SK-N-MC (cell line): ENCODE data around the gene STK39.
"Not testable (repeated sequence)": the region's sequence is repeated elsewhere in the genome, so short reads cannot be mapped to it uniquely, and the experiment has no call there.

ENCODE experiments used
- DNase-seq: peaks from one replicate; pipeline ENCODE4 v3.0.0-alpha.2; 2011; ENCODE audit warnings: low read depth, low spot score
- H3K27ac ChIP-seq: fragments of 200-600 bp; sonication (generic); 2 replicates; pipeline ENCODE4 v1.5.1; 2016; ENCODE audit warnings: mixed run types
- H3K36me3 ChIP-seq: fragments of 200-600 bp; sonication (generic); 2 replicates; pipeline ENCODE4 v1.6.1; 2017; ENCODE audit warnings: antibody characterized with exemption, low read length, mixed read lengths; ENCODE audit not compliant: insufficient read depth
- H3K4me3 ChIP-seq: fragments of 200-600 bp; sonication (generic); 2 replicates; pipeline ENCODE4 v1.5.1; 2016
- H3K9ac ChIP-seq: fragments of 200-600 bp; sonication (generic); 2 replicates; pipeline ENCODE4 v1.8.0; 2017; ENCODE audit warnings: mixed run types, mixed read lengths; ENCODE audit not compliant: insufficient read length
- H3K9me3 ChIP-seq: fragments of 200-600 bp; sonication (generic); 2 replicates; pipeline ENCODE4 v1.6.1; 2017; ENCODE audit warnings: low read depth, mild to moderate bottlenecking, antibody characterized with exemption, low read length, moderate library complexity, mixed read lengths
- EZH2 ChIP-seq: fragments of 200-600 bp; sonication (generic); IDR thresholded peaks from one replicate; pipeline ENCODE4 v1.6.1; 2017; ENCODE audit warnings: antibody characterized with exemption
- FOXP2 ChIP-seq: optimal IDR thresholded peaks from 2 replicates; pipeline ENCODE3; 2011; ENCODE audit warnings: mild to moderate bottlenecking, moderate library complexity; ENCODE audit not compliant: insufficient read depth; ENCODE audit errors: extremely low read length, control extremely low read depth
- POLR2AphosphoS5 ChIP-seq: IDR thresholded peaks from 2 replicates; pipeline ENCODE4 v1.6.1; 2012; ENCODE audit warnings: mild to moderate bottlenecking, low read depth, low read length, borderline replicate concordance

STK39 gene

DNA sequence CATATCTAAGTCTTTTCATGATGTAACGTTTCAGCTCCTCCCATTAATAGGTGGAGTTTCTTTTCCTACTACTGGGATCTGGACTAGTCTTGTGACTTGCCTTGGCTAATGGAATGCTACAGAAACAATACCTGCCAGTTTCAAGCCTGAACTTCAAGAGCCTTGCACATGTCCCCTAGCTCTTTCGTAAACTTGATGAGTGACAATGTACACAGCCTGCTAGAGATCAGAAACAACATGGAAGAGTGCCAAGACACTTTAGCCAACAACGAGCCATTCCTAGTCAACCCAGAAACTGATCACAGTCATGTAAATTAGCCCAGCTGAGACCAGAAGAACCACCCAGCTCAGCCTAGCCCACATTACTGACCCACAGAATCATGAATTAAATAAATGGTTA lies 24.8 kb upstream of the STK39 start:
- no peak for DNase-seq
- H3K9me3 ChIP-seq = no peaks in the 10 kb centered on the region
- no peaks in the 10 kb centered on the region for H3K36me3 ChIP-seq
- no peak overlapping the region for H3K4me3 ChIP-seq
- H3K9ac ChIP-seq = no peak overlapping the region
- H3K27ac ChIP-seq = no peak overlapping the region
- TF ChIP-seq FOXP2 (no peak), POLR2AphosphoS5 (no peak), EZH2 (no peak)

DNA sequence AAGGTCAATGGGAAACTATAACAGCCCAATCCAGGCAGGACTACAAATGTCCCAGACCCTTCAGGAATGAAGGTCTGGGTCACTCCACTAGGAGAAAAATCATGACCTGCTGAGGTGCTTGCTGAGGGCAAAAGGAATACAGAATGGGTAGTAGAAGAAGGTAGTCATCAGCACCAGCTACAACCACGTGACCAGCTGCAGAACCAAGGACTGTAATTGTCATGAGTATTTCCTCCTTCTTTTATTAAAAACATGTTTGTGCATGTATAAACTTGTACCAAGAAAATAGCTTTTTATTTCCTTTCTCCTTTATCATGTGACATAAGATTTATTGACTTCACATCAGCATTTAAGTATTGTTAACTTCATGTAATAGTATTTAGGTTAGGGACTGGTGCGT lies 15.5 kb upstream of the STK39 start:
- DNase-seq, H3K36me3 ChIP-seq, H3K9me3 ChIP-seq, H3K27ac ChIP-seq, H3K4me3 ChIP-seq, H3K9ac ChIP-seq: not testable (repeated sequence)

DNA sequence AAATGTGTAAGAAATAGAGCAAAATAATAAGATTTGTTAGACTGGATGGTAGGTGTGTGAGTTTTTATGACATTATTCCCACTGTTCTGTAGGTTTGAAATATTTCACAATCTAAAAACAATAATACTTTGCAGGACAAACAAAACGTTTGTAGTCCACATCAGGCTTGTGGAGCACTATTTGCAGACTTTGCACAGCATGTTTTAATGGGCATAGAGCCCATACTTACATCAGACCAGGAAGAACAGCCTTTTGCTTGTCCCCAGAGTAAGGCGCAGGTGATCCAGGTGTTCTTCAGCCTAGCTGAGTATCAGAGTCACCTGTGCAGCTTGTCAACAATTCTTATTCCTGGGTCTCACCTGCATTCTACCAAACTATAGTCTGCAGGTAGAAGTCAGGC lies 9.1 kb upstream of the STK39 start:
- Histone ChIP-seq H3K9ac (no peak overlapping the region), H3K27ac (no peak overlapping the region), H3K4me3 (no peak overlapping the region), H3K36me3 (no peaks in the 10 kb centered on the region), H3K9me3 (no peaks in the 10 kb centered on the region)
- DNase-seq = no peak
- no peak for TF ChIP-seq EZH2
- no peak for TF ChIP-seq FOXP2
- no peak for TF ChIP-seq POLR2AphosphoS5

DNA sequence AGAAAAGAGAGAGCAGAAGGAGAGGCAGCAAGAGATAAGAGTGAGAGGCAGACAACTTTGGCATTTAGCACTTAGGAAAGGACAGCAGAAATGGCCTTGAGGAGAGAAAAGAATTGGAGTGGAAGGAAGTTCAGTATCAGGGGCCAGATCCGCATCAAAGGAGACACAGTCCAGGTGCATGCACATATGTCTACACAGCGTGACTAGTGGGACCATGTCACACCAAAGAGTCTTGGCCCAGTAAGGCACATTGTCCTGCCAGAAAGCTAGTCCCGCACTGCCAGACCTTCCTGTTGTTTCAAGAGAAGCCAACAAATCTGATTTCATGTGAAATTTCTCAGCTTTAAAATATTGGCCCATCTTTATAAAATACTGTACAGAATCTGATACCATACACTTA lies 8.5 kb upstream of the STK39 start:
- no peak overlapping the region for H3K27ac ChIP-seq
- TF ChIP-seq POLR2AphosphoS5 = no peak
- TF ChIP-seq FOXP2 = no peak
- no peak for TF ChIP-seq EZH2

DNA sequence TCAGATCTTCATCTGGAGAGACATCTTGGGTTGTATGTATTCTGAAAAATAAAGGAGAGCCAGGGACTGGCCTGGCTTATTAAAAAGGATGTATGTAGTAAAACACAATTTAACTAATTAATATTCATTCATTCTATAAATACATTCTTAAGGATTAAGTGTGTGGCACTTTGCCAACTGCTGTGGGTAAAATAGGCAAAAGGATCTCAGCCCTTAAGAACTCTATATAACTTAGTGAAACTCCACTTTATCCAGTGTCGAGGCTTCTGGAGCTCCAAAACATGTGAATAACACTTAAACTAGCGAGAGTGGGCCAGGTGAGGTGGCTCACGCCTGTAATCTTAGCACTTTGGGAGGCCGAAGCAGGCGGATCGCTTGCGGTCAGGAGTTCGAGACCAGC lies 7.7 kb upstream of the STK39 start:
- no peak overlapping the region for H3K9ac ChIP-seq
- H3K9me3 ChIP-seq = no peaks in the 10 kb centered on the region
- no peak overlapping the region for H3K4me3 ChIP-seq
- no peak for TF ChIP-seq POLR2AphosphoS5
- no peak for TF ChIP-seq EZH2
- no peak for TF ChIP-seq FOXP2
- H3K36me3 ChIP-seq = no peaks in the 10 kb centered on the region
- peak overlapping the region; percentile 76 for H3K27ac ChIP-seq
- peak; percentile 59 for DNase-seq

More for the DNA sequence above, 8.5 kb upstream of the STK39 start:
- Histone ChIP-seq H3K9ac (no peak overlapping the region), H3K4me3 (no peak overlapping the region), H3K36me3 (no peaks in the 10 kb centered on the region), H3K9me3 (no peaks in the 10 kb centered on the region)
- DNase-seq = no peak

DNA sequence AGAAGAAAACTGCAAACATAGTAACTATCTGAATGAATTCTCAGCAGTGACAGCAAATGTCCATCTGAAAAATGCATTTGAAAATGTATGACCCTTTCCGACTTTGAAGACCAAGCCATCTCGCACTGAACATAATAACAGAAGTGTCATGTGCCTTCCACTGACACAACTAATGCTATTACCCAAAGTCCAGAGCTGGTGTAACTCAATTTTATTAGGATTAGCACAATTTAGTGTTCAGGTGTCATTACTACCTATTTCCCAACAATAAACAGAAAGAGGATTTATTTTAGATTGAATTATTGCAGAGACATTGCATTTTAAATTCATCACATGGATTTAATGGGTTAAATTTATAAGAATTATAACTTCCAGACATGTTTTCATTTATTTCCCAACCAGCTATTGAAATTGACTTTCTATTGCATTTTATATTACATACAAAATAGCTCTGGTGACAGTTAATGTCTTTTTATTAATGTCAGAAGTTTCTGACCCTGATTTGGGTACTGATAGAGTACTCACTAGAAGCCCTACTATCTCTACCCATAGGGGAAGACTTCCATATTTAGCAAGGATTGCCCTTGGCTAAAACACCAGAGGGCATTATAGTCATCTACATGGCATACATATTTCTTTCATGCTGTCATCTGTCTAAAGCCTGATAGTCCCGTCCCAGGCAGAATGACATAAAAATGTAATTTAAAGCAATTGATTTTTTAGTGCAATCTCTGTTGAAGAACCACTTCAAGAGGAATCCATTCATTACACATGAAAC lies 7.0 kb upstream of the STK39 start:
- no peak for DNase-seq
- no peak overlapping the region for H3K4me3 ChIP-seq
- TF ChIP-seq FOXP2 = no peak
- no peak for TF ChIP-seq POLR2AphosphoS5
- TF ChIP-seq EZH2 = no peak
- no peak overlapping the region for H3K9ac ChIP-seq
- peak overlapping the region; percentile 76 for H3K27ac ChIP-seq
- H3K9me3 ChIP-seq = no peaks in the 10 kb centered on the region
- no peaks in the 10 kb centered on the region for H3K36me3 ChIP-seq

DNA sequence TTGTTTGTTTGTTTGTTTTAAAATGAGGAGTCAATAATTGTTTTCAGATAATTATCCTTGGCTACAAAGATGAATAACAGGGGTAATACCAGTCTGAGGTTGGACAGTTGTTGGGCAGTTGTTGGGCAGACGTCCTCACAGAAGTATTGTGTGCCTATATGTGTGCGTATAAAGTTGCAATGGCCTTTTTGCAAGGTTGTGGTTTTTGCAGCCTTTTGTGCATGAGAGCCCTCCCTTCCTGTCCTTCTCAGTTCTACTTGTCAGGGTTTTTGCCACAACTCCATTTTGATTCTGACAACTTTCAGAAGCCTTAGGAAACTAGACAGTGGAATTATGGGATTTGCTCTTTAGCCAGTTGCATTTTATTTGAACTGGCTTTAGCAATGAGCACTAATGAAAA lies 6.0 kb upstream of the STK39 start:
- Histone ChIP-seq H3K4me3 (no peak overlapping the region), H3K36me3 (no peaks in the 10 kb centered on the region), H3K27ac (no peak overlapping the region), H3K9me3 (no peaks in the 10 kb centered on the region), H3K9ac (no peak overlapping the region)
- TF ChIP-seq EZH2 (no peak), POLR2AphosphoS5 (no peak), FOXP2 (no peak)
- DNase-seq = no peak

DNA sequence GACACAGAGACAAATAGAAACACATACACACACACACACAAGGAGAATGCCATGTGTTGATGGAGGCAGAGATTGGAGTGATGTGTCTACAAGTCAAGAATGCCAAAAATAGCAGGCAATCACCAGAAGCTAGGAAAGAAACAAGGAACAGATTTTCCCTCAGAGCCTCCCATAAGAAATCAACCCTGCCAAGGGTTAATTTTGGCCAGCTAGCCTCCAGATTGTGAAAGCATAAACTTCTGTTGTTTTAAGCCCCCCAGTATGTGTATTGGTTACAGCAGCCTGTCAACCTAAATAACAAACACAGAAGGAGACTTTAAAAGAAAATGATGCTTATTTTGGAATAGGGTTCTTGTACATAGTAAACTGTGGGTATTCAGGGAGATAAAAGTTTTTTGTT lies 5.6 kb upstream of the STK39 start:
- Histone ChIP-seq H3K9ac (no peak overlapping the region), H3K27ac (no peak overlapping the region), H3K4me3 (no peak overlapping the region), H3K36me3 (no peaks in the 10 kb centered on the region), H3K9me3 (no peaks in the 10 kb centered on the region)
- no peak for DNase-seq
- no peak for TF ChIP-seq EZH2

DNA sequence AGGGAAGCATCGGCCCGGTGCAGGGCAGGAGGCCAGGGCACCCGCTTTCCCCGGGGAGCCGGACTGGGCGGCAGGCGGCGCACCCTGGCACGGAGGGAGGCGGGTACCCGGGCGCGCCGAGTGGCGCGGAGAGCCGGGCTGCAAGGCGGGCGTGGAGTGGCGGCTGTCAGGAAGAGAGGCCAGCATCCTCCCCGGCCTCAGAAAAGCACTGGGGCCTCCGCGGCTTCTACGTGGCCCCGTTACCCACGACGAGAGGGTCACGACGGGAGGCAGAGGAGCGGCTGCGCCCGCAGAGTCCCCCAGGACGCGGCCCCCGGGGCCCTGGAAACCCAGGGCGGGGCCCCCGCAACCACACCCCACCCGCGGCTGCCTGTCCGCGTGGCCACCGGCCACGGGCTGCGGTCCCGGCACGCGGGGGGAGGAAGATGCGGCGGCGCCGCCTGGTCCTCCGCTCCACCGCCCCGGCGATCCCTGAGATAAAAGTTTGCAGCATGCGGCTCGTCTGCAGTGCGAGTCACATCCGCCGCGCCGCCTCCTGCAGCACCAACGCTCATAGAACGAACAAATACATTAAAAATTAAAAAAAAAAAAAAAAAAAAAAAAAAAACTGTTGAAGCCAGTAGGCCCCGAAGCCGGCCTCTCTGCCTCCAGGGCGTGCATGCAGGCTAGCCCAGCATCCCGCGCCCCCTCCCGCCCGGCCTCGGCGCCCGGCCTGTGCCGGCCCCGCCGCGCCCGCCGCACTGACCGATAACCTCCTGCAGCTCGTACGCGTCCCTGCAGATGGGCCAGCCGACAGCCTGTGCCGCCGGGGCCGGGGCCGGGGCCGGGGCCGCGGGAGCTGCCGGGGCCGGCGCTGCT lies 683 bp downstream of the STK39 start:
- no peaks in the 10 kb centered on the region for H3K36me3 ChIP-seq
- peak overlapping the region; percentile 89 for H3K4me3 ChIP-seq
- H3K9ac ChIP-seq = peak overlapping the region; percentile 37
- no peak for DNase-seq
- no peak overlapping the region for H3K27ac ChIP-seq
- H3K9me3 ChIP-seq = no peaks in the 10 kb centered on the region
- no peak for TF ChIP-seq EZH2
- TF ChIP-seq POLR2AphosphoS5 = no peak
- TF ChIP-seq FOXP2 = no peak
